Measurements from ENCODE around the gene CXCL13. TPM values are rescaled to one million over a fixed set of nuclear protein-coding genes. Genes with fewer than 3 reads are reported as not detected.

Gene CXCL13
- total and polyA plus RNA-seq, 2 of the 13 experiments (the other 11 are each of a cell fraction or from before 2014, with no cell fraction given) = not detected

GRCh38 chr4:77636902-77637301 lies 31.3 kb downstream of the CXCL13 start (continued):
- TF ChIP-seq ATF6 (CRISPR knock-in tag; conservative IDR thresholded peaks at IDR 0.05) (no peak), ZBTB25 (CRISPR knock-in tag; IDR thresholded peaks at IDR 0.05) (no peak), ZSCAN12 (CRISPR knock-in tag; IDR thresholded peaks at IDR 0.05) (no peak), ZNF546 (CRISPR knock-in tag; conservative IDR thresholded peaks at IDR 0.05) (no peak), ZNF574 (CRISPR knock-in tag; IDR thresholded peaks at IDR 0.05) (no peak; the same call in 1 of the 2 replicates), ARNT2 (CRISPR knock-in tag; IDR thresholded peaks at IDR 0.05; ENCODE audit: low read depth) (no peak), FOXA3 (CRISPR knock-in tag; IDR thresholded peaks at IDR 0.05) (peak; percentile 97), ZNF530 (CRISPR knock-in tag; IDR thresholded peaks at IDR 0.05; ENCODE audit: low read depth) (no peak), HOXA7 (CRISPR knock-in tag; IDR thresholded peaks at IDR 0.05) (no peak), THRA (CRISPR knock-in tag; IDR thresholded peaks at IDR 0.05; ENCODE audit: borderline replicate concordance) (no peak), NR2F1 (CRISPR knock-in tag; IDR thresholded peaks at IDR 0.05) (no peak), GFI1 (CRISPR knock-in tag; IDR thresholded peaks at IDR 0.05; ENCODE audit: borderline replicate concordance) (no peak), ZNF672 (CRISPR knock-in tag; IDR thresholded peaks at IDR 0.05) (no peak), ZNF496 (CRISPR knock-in tag; IDR thresholded peaks at IDR 0.05; ENCODE audit: insufficient replicate concordance) (no peak), MATR3 (CRISPR knock-in tag; IDR thresholded peaks at IDR 0.05) (no peak), DMAP1 (CRISPR knock-in tag; IDR thresholded peaks at IDR 0.05) (no peak), ZNF576 (CRISPR knock-in tag; IDR thresholded peaks at IDR 0.05) (no peak), FOXJ3 (CRISPR knock-in tag; IDR thresholded peaks at IDR 0.05; ENCODE audit: borderline replicate concordance) (no peak), KDM4B (CRISPR knock-in tag; IDR thresholded peaks at IDR 0.05) (peak; percentile 49; the same call in 1 of the 2 replicates)
